Kidney (tissue), 14 donors: ENCODE results near the gene SPTBN1. TPM values are rescaled to one million over a fixed set of nuclear protein-coding genes. Genes with fewer than 3 reads are reported as not detected.

Experiments
- DNase-seq, 5 donors: peaks; one replicate each; pipeline ENCODE4 v3.0.0-alpha.2; 2013 to 2020
- FAIRE-seq: peaks from 2 replicates; lab custom pipeline; 2012; peaks lifted over from hg19 to GRCh38; lab: Jason Lieb, UNC
- H3K27ac ChIP-seq, 2 donors: one replicate each; pipeline ENCODE4 v1.7.0; 2013; ENCODE audit warnings: low read depth in 2 of 2, low read length in 2 of 2, inconsistent platforms in 1 of 2
- H3K27me3 ChIP-seq: one replicate; pipeline ENCODE4 v1.7.1; 2013; ENCODE audit warnings: low read length, inconsistent platforms; ENCODE audit not compliant: control insufficient read depth, insufficient read depth
- H3K36me3 ChIP-seq, 3 donors: one replicate each; pipeline versions ENCODE4 v1.7.0 to v1.7.1; 2013; ENCODE audit warnings: low read length in 3 of 3, control low read depth in 1 of 3, inconsistent platforms in 1 of 3; ENCODE audit not compliant: insufficient read depth in 3 of 3, control insufficient read depth in 2 of 3
- H3K4me1 ChIP-seq, 3 donors: one replicate each; pipeline versions ENCODE4 v1.7.0 to v1.7.1; 2013; ENCODE audit warnings: low read length in 3 of 3, inconsistent platforms in 1 of 3, low read depth in 1 of 3; ENCODE audit not compliant: control insufficient read depth in 2 of 3, insufficient read depth in 2 of 3
- H3K4me3 ChIP-seq, 3 donors: one replicate each; pipeline versions ENCODE4 v1.7.0 to v1.8.1; 2013; ENCODE audit warnings: low read length in 3 of 3, control low read depth in 1 of 3, inconsistent platforms in 1 of 3
- H3K9ac ChIP-seq, 3 donors: one replicate each; pipeline versions ENCODE4 v1.7.0 to v1.7.1; 2013; ENCODE audit warnings: low read length in 3 of 3, control low read depth in 1 of 3, inconsistent platforms in 1 of 3
- H3K9me3 ChIP-seq, 3 donors: one replicate each; pipeline versions ENCODE4 v1.7.0 to v1.7.1; 2013; ENCODE audit warnings: low read length in 3 of 3, control low read depth in 1 of 3, inconsistent platforms in 1 of 3; ENCODE audit not compliant: control insufficient read depth in 2 of 3, insufficient read depth in 1 of 3
- intact Hi-C: fragments of 100-400 bp; cut with DNase I; formaldehyde crosslinking; loops from one replicate; pipeline ENCODE4 v1.11.1; 2022
- polyA plus RNA-seq: library from polyadenylated mRNA; stranded (reverse); fragments of 350-450 nt; fragmentation: Illumina TruSeq; extraction: RNeasy Lipid Tissue Mini Kit (QIAGEN cat#74804); gene quantifications from one replicate; pipeline ENCODE4 v1.2.3, GENCODE V29; 2014; ENCODE audit warnings: low read depth, low replicate concordance; ENCODE audit not compliant: insufficient read depth
- total RNA-seq: library from RNA; stranded (reverse); fragmentation: NEBNext Ultra II Directional; extraction: Animal tissue kit (Norgen Biotek cat#: 25700); gene quantifications from one replicate; pipeline ENCODE4 v1.2.1, GENCODE V29; 2021
- TF ChIP-seq, protein P1 (sequence below): IDR thresholded peaks from 3 replicates; pipeline ENCODE4 v1.5.1; 2012; ENCODE audit warnings: mild to moderate bottlenecking, moderate library complexity, borderline replicate concordance; ENCODE audit not compliant: insufficient read depth; ENCODE audit errors: extremely low read depth
- donor health status: control.
- donor health status: control.
- donor health status: control.
- donor health status: control.
- donor health status: control.
- donor health status: DM: yes; HTN: yes; CAD: no.
- donor health status: Normal renal cell carcinoma (clear cell type).

The SPTBN1 gene
- total and polyA plus RNA-seq, 2 donors from 2014 or later = 93.2 to 313 TPM

DNA sequence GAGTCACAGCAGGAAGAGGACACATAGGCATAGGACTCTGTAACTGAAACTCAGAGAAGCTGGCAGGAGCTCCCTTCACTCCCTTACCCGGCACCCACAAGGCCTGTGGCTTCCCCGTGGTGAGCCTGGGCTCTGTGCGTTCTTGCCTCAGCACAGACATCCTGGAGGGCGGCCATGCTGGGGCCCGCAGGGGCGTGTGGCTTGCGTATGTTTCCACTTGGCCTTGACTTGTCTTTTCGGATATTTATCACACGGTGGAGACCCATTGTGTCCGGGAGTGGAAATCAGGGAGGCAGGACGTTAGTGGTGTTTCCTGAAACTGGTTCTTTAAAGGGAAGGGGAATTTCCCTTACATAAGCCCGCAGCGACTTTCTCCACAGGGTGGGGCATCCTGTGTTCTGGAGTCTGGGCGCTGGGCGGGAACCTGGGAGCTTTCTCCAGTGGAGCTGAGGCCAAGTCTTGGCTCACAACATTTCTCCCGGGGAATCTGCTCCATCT, 217.4 kb downstream of the SPTBN1 start:
- peak overlapping the region in 1 of 3 donors; percentile 43 for H3K9ac ChIP-seq
- no peaks in the 10 kb centered on the region for H3K27me3 ChIP-seq
- H3K27ac ChIP-seq = peak overlapping the region; percentile 85 to 91
- H3K9me3 ChIP-seq = no peaks in the 10 kb centered on the region
- H3K36me3 ChIP-seq = peaks cover 12 to 17% (median 17%) of the 10 kb centered on the region in 3 donors
- H3K4me3 ChIP-seq = no peak overlapping the region
- FAIRE-seq = no peak
- peak in 4 of 5 donors; percentile 22 to 89 (median 64) for DNase-seq
- intact Hi-C loops = no loop called here
- peaks cover 0 to 16% (median 13%) of the 10 kb centered on the region in 3 donors for H3K4me1 ChIP-seq
- TF ChIP-seq, protein P1, sequence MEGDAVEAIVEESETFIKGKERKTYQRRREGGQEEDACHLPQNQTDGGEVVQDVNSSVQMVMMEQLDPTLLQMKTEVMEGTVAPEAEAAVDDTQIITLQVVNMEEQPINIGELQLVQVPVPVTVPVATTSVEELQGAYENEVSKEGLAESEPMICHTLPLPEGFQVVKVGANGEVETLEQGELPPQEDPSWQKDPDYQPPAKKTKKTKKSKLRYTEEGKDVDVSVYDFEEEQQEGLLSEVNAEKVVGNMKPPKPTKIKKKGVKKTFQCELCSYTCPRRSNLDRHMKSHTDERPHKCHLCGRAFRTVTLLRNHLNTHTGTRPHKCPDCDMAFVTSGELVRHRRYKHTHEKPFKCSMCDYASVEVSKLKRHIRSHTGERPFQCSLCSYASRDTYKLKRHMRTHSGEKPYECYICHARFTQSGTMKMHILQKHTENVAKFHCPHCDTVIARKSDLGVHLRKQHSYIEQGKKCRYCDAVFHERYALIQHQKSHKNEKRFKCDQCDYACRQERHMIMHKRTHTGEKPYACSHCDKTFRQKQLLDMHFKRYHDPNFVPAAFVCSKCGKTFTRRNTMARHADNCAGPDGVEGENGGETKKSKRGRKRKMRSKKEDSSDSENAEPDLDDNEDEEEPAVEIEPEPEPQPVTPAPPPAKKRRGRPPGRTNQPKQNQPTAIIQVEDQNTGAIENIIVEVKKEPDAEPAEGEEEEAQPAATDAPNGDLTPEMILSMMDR = no peak

DNA sequence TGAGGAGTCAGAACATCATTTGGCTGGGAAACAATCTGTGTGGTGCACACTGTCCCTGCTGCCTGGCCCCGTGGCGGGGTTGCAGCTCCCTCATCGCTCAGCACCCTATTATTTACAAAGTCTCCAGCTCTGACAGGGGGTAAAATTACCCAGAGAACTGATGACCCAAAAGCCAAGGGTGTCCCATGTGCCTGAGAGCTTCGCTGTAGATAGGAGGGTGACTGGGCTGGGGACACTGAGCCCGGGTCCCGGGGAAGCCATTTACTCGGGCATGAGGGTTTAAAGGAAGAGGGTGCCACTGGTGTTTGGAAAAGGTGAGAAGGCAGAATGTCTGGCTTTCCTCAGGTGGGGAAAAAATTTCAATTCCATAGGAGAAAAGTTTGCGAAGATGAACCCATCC, 219.2 kb downstream of the SPTBN1 start:
- no peaks in the 10 kb centered on the region for H3K9me3 ChIP-seq
- H3K36me3 ChIP-seq = peaks cover 5 to 8% (median 6%) of the 10 kb centered on the region in 3 donors
- no peak for DNase-seq
- no peak overlapping the region for H3K27ac ChIP-seq
- H3K9ac ChIP-seq = no peak overlapping the region
- TF ChIP-seq, protein P1 = no peak
- no peak for FAIRE-seq
- H3K27me3 ChIP-seq = no peaks in the 10 kb centered on the region
- intact Hi-C loops = no loop called here
- no peak overlapping the region for H3K4me3 ChIP-seq
- H3K4me1 ChIP-seq = peaks cover 0 to 16% (median 13%) of the 10 kb centered on the region in 3 donors

DNA sequence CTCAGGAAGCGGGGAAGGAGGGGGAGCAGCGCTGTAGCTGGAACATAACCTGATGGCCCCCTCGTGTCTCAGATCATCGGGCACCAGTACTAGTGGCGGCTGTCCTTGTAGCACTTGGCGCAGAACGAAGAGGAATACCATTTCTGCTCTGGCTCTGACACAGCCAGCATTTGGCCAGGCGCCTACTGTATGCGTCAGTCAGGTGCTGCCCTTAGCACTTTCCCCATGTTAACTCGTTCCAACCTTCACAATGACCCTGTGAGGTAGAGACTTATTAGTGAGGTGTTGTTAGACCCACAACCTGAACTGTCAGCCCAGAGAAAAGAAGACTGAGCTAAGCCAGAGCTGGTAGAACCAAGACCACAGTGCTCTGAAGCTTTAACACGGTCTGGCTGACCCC, 219.6 kb downstream of the SPTBN1 start:
- intact Hi-C loops = no loop called here
- H3K4me1 ChIP-seq = peaks cover 0 to 16% (median 16%) of the 10 kb centered on the region in 3 donors
- TF ChIP-seq, protein P1 = no peak

GRCh38 chr2:54676656-54677055, 220.5 kb downstream of the SPTBN1 start:
- TF ChIP-seq, protein P1 = no peak
- no peaks in the 10 kb centered on the region for H3K9me3 ChIP-seq
- DNase-seq (no peak), FAIRE-seq (no peak)
- no peak overlapping the region for H3K27ac ChIP-seq
- H3K4me1 ChIP-seq = peaks cover 0 to 17% (median 16%) of the 10 kb centered on the region in 3 donors
- intact Hi-C loops = no loop called here
- H3K27me3 ChIP-seq = no peaks in the 10 kb centered on the region
- no peaks in the 10 kb centered on the region for H3K36me3 ChIP-seq
- H3K4me3 ChIP-seq = no peak overlapping the region
- H3K9ac ChIP-seq = no peak overlapping the region

More for the DNA sequence above, 219.6 kb downstream of the SPTBN1 start:
- Histone ChIP-seq H3K27ac (no peak overlapping the region), H3K4me3 (no peak overlapping the region), H3K9me3 (no peaks in the 10 kb centered on the region), H3K27me3 (no peaks in the 10 kb centered on the region), H3K9ac (no peak overlapping the region), H3K36me3 (peaks cover 3 to 5% (median 5%) of the 10 kb centered on the region in 3 donors)
- FAIRE-seq = no peak
- no peak for DNase-seq
